KMS-11 (cell line): ENCODE results near the gene KRTAP2-1.

Source experiments
- H2AFZ ChIP-seq: fragments of 200-600 bp; sonication (generic); 2 replicates; pipeline ENCODE4 v1.6.1; 2016; ENCODE audit warnings: antibody characterized with exemption, mixed run types, low read depth
- H3K27ac ChIP-seq: fragments of 200-600 bp; sonication (generic); 2 replicates; pipeline ENCODE4 v1.6.1; 2016; ENCODE audit warnings: mild to moderate bottlenecking, mixed run types
- H3K27me3 ChIP-seq: fragments of 200-600 bp; sonication (generic); 2 replicates; pipeline ENCODE4 v1.6.1; 2017; ENCODE audit warnings: mild to moderate bottlenecking, low read depth, mixed run types, moderate library complexity; ENCODE audit not compliant: insufficient read depth
- H3K36me3 ChIP-seq: fragments of 200-600 bp; sonication (generic); 2 replicates; pipeline ENCODE4 v1.6.1; 2017; ENCODE audit warnings: mild to moderate bottlenecking, mixed run types; ENCODE audit not compliant: insufficient read depth
- H3K4me1 ChIP-seq: fragments of 200-600 bp; sonication (generic); 2 replicates; pipeline ENCODE4 v1.6.1; 2016; ENCODE audit warnings: mild to moderate bottlenecking, low read depth, mixed run types; ENCODE audit not compliant: poor library complexity, severe bottlenecking
- H3K4me2 ChIP-seq: fragments of 200-600 bp; sonication (generic); 2 replicates; pipeline ENCODE4 v1.7.0; 2016; ENCODE audit warnings: mild to moderate bottlenecking, mixed run types
- H3K4me3 ChIP-seq: fragments of 200-600 bp; sonication (generic); IDR thresholded peaks from 2 replicates; pipeline ENCODE4 v1.6.1; 2017; ENCODE audit warnings: low read depth, low read length, mixed read lengths; ENCODE audit not compliant: insufficient read depth
- H3K79me2 ChIP-seq: fragments of 200-600 bp; sonication (generic); 2 replicates; pipeline ENCODE4 v1.6.1; 2016; ENCODE audit warnings: low read depth, mixed run types; ENCODE audit not compliant: insufficient read depth
- H3K9ac ChIP-seq: fragments of 200-600 bp; sonication (generic); 2 replicates; pipeline ENCODE4 v1.6.1; 2016; ENCODE audit warnings: mild to moderate bottlenecking, mixed run types
- H4K20me1 ChIP-seq: fragments of 200-600 bp; sonication (generic); 2 replicates; pipeline ENCODE4 v1.6.1; 2016; ENCODE audit warnings: mild to moderate bottlenecking, mixed run types; ENCODE audit not compliant: insufficient read depth
- TF ChIP-seq, protein P1 (sequence below): fragments of 200-600 bp; sonication (generic); conservative IDR thresholded peaks from 2 replicates; pipeline ENCODE4 v1.6.1; 2017; ENCODE audit warnings: low read depth, mild to moderate bottlenecking, antibody characterized with exemption, low read length, moderate library complexity, mixed read lengths

Gene KRTAP2-1

DNA sequence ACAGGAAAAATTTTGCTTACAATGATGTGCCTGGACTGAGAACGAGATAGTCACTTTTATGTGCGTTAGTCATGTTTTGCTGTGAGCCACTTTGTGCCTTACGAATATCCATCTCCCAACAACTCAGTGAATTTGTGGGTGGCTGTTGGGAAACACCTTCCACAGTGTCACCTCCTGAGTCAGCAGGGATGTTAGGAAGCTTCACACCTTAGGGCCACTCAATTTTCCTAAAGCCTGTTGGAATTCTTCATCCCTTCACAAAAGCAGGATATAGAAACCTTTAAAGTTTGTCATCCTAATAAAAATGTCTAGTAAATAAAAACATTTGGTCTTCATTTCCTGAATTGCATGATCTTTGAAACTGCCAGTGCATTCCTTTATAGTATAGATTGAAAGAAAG, 33.9 kb downstream of the KRTAP2-1 start:
- H3K4me3 ChIP-seq = no peak overlapping the region
- H3K79me2 ChIP-seq = no peaks in the 10 kb centered on the region
- H4K20me1 ChIP-seq = no peaks in the 10 kb centered on the region
- H3K4me2 ChIP-seq = no peak overlapping the region
- H3K9ac ChIP-seq = no peak overlapping the region
- TF ChIP-seq, protein P1, sequence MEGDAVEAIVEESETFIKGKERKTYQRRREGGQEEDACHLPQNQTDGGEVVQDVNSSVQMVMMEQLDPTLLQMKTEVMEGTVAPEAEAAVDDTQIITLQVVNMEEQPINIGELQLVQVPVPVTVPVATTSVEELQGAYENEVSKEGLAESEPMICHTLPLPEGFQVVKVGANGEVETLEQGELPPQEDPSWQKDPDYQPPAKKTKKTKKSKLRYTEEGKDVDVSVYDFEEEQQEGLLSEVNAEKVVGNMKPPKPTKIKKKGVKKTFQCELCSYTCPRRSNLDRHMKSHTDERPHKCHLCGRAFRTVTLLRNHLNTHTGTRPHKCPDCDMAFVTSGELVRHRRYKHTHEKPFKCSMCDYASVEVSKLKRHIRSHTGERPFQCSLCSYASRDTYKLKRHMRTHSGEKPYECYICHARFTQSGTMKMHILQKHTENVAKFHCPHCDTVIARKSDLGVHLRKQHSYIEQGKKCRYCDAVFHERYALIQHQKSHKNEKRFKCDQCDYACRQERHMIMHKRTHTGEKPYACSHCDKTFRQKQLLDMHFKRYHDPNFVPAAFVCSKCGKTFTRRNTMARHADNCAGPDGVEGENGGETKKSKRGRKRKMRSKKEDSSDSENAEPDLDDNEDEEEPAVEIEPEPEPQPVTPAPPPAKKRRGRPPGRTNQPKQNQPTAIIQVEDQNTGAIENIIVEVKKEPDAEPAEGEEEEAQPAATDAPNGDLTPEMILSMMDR = no peak
- H3K27ac ChIP-seq = no peak overlapping the region
- H2AFZ ChIP-seq = no peak overlapping the region
- H3K27me3 ChIP-seq = no peaks in the 10 kb centered on the region
- no peaks in the 10 kb centered on the region for H3K4me1 ChIP-seq
- no peaks in the 10 kb centered on the region for H3K36me3 ChIP-seq

DNA sequence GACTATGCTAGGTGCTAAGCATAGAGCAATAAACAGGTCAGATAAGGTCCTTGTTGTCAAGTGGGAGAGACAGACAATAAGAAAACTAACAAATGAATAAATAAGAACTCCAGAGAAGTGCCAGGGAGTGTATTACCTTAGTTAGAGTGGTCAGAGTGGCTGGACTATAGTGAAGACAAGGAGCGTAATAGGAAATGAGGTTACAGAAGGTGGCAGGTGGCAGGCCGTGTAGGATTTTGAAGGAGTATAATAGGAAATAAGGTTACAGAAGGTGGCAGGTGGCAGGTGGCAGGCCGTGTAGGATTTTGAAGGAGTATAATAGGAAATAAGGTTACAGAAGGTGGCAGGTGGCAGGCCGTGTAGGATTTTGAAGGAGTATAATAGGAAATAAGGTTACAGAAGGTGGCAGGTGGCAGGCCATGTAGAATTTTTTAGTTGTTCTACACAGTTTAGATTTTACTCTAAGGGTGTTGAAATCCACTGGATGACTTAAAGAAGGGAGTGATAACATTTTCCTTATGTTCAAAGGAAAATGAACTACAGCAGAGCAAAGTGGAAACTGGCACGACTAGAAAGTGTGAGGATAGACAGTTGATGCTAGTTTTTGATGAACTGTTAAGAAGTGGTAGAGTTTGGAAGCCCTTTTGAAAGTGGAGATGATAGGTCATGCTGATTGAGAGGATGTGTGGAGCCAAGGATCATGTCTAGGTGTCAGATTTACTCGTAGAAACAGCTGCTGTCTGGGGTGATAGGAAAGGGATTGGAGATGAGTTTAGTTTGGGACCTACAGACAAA, 34.6 kb downstream of the KRTAP2-1 start:
- Histone ChIP-seq H2AFZ (no peak overlapping the region), H3K27ac (no peak overlapping the region)

DNA sequence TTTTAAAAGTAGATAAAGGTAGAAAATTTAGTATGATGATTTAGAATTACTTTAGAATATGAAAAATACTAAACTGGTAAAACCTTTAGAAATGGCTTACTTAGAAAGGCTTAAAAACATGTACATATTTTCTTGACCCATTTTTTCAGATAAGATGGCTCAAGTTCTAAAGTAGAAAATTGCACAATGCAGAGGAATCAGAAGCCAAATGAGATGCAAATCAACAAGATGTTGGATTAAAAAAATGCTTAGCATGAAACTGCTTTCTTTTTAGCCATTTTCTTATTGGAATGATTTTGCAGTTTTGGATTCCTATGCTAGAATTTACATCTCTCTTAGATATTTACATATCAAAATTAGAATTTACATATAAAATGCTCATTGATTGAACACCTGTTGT, 36.7 kb downstream of the KRTAP2-1 start:
- H3K9ac ChIP-seq = no peak overlapping the region
- no peak overlapping the region for H3K4me2 ChIP-seq
- H3K27ac ChIP-seq = no peak overlapping the region

More for the DNA sequence above, 34.6 kb downstream of the KRTAP2-1 start:
- Histone ChIP-seq H3K4me1 (no peaks in the 10 kb centered on the region), H3K4me2 (no peak overlapping the region), H3K4me3 (no peak overlapping the region), H3K79me2 (no peaks in the 10 kb centered on the region), H3K36me3 (no peaks in the 10 kb centered on the region), H4K20me1 (no peaks in the 10 kb centered on the region), H3K9ac (no peak overlapping the region), H3K27me3 (no peaks in the 10 kb centered on the region)
- TF ChIP-seq, protein P1 = no peak

DNA sequence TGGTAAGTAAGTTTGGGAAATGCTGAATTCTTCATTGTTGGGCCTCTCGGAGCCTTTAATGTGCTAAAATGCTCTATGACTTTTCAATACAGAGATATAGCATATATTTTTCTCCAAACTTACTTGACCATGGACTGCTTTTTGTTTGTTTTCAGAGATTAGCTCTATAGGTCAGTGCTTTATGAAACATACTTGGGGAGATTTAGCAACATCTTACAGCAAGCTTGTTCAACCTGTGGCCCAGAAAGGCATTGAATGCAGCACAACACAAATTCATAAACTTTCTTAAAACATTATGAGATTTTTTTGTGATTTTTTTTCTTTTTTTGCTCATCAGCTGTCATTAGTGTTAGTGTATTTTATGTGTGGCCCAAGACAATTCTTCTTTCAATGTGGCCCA, 37.2 kb downstream of the KRTAP2-1 start:
- Histone ChIP-seq H3K4me2 (no peak overlapping the region), H3K9ac (no peak overlapping the region)
- TF ChIP-seq, protein P1 = no peak

More for the DNA sequence above, 36.7 kb downstream of the KRTAP2-1 start:
- Histone ChIP-seq H3K36me3 (no peaks in the 10 kb centered on the region), H3K4me1 (no peaks in the 10 kb centered on the region), H3K79me2 (no peaks in the 10 kb centered on the region), H3K27me3 (no peaks in the 10 kb centered on the region), H2AFZ (no peak overlapping the region), H3K4me3 (no peak overlapping the region), H4K20me1 (no peaks in the 10 kb centered on the region)
- TF ChIP-seq, protein P1 = no peak

More for the DNA sequence above, 37.2 kb downstream of the KRTAP2-1 start:
- no peak overlapping the region for H2AFZ ChIP-seq
- H4K20me1 ChIP-seq = no peaks in the 10 kb centered on the region
- no peaks in the 10 kb centered on the region for H3K36me3 ChIP-seq
- no peak overlapping the region for H3K4me3 ChIP-seq
- H3K27ac ChIP-seq = no peak overlapping the region
- no peaks in the 10 kb centered on the region for H3K27me3 ChIP-seq
- no peaks in the 10 kb centered on the region for H3K79me2 ChIP-seq
- no peaks in the 10 kb centered on the region for H3K4me1 ChIP-seq
